Esophagus muscularis mucosa (tissue), 4 donors: ENCODE data around the gene ZCCHC10. TPM values are rescaled to one million over a fixed set of nuclear protein-coding genes. Genes with fewer than 3 reads are reported as not detected.
"Not testable (repeated sequence)": the region's sequence is repeated elsewhere in the genome, so short reads cannot be mapped to it uniquely, and the experiment has no call there.

Experiments
- DNase-seq: peaks from one replicate; pipeline ENCODE4 v3.0.0-alpha.2; 2017; ENCODE audit errors: extremely low spot score
- H3K27ac ChIP-seq, 4 donors: fragments of 200-600 bp; sonication (generic); replicated peaks in 1 of 4; 1 replicate in 3 of 4; 2 replicates in 1 of 4; pipeline ENCODE4 v1.5.1; 2016 to 2019; ENCODE audit warnings: mild to moderate bottlenecking in 1 of 4
- H3K27me3 ChIP-seq, 4 donors: fragments of 200-600 bp; sonication (generic); one replicate each; pipeline versions ENCODE4 v1.5.1 to v1.6.0; 2016 to 2019
- H3K36me3 ChIP-seq, 4 donors: fragments of 200-600 bp; sonication (generic); one replicate each; pipeline ENCODE4 v1.5.1; 2016 to 2019
- H3K4me1 ChIP-seq, 4 donors: fragments of 200-600 bp; sonication (generic); one replicate each; pipeline ENCODE4 v1.5.1; 2016 to 2019
- H3K4me3 ChIP-seq, 4 donors: fragments of 200-600 bp; sonication (generic); 1 replicate in 2 of 4; 2 replicates in 2 of 4; pipeline ENCODE4 v1.5.1; 2016 to 2019; ENCODE audit warnings: mild to moderate bottlenecking in 4 of 4, moderate library complexity in 1 of 4
- H3K9me3 ChIP-seq, 4 donors: fragments of 200-600 bp; sonication (generic); 1 replicate in 3 of 4; 2 replicates in 1 of 4; pipeline ENCODE4 v1.5.1; 2016 to 2019
- CTCF ChIP-seq, 3 experiments: fragments of 200-600 bp in 2 of 3; fragments of 450-650 bp in 1 of 3; sonication (generic) in 2 of 3; IDR thresholded peaks; one replicate each; pipeline ENCODE4 v1.5.1; 2017 to 2019; ENCODE audit warnings: antibody characterized with exemption in 3 of 3, mild to moderate bottlenecking in 2 of 3, moderate library complexity in 1 of 3
- EP300 ChIP-seq: sonication (generic); formaldehyde crosslinking; IDR thresholded peaks from one replicate; pipeline ENCODE4 v1.6.1; 2017; ENCODE audit warnings: antibody characterized with exemption
- POLR2A ChIP-seq: fragments of 450-650 bp; IDR thresholded peaks from one replicate; pipeline ENCODE4 v1.6.1; 2017; ENCODE audit warnings: antibody characterized with exemption, moderate library complexity, mild to moderate bottlenecking, low read depth
- POLR2AphosphoS5 ChIP-seq, 2 donors: sonication (generic); formaldehyde crosslinking; IDR thresholded peaks; one replicate each; pipeline ENCODE4 v1.6.1; 2017; ENCODE audit warnings: antibody characterized with exemption in 2 of 2
- WGBS: methylation state at CpG from one replicate; pipeline ENCODE4 v1.1.5; 2018; 5-methylcytosine and 5-hydroxymethylcytosine counted together
- intact Hi-C: fragments of 100-400 bp; cut with DNase I; formaldehyde crosslinking; loops from one replicate; pipeline ENCODE4 v1.15.1; 2023
- total RNA-seq, 4 donors: library from RNA; depleted of rRNA; stranded (reverse); fragments of >200 nt; gene quantifications; one replicate each; pipeline versions ENCODE4 v1.1.0 to v1.2.1, GENCODE V29; 2016

Gene ZCCHC10
- total RNA-seq, 4 donors from 2014 or later, result 8.6 to 40.8 (median 13.1) TPM

- Histone ChIP-seq H3K27me3 (no peaks in the 10 kb centered on the region), H3K4me1 (no peaks in the 10 kb centered on the region), H3K27ac (no peak overlapping the region), H3K36me3 (no peaks in the 10 kb centered on the region), H3K4me3 (no peak overlapping the region), H3K9me3 (peaks cover 0 to 13% (median 5%) of the 10 kb centered on the region in 4 donors)
- TF ChIP-seq CTCF (IDR thresholded peaks at IDR 0.05) (no peak), EP300 (no peak), POLR2AphosphoS5 (IDR thresholded peaks at IDR 0.05) (no peak), POLR2A (no peak)
- DNase-seq, result no peak
- WGBS, result 95% methylated on average over 3 of the region's 3 CpGs
- intact Hi-C loops, result no loop called here
These were observed 49.5 kb downstream of the ZCCHC10 start for GRCh38 chr5:132976852-132977251.

- intact Hi-C loops, H3K36me3 ChIP-seq, H3K4me1 ChIP-seq, H3K27ac ChIP-seq, H3K4me3 ChIP-seq, H3K27me3 ChIP-seq, DNase-seq: not testable (repeated sequence)
- WGBS, result 91% methylated on average over 7 of the region's 7 CpGs
- peaks cover 0 to 13% (median 4%) of the 10 kb centered on the region in 4 donors for H3K9me3 ChIP-seq
These were observed 53.9 kb downstream of the ZCCHC10 start for GRCh38 chr5:132972436-132972828.

GRCh38 chr5:132971483-132972435, 54.6 kb downstream of the ZCCHC10 start:
- Histone ChIP-seq H3K27me3 (no peaks in the 10 kb centered on the region), H3K4me3 (no peak overlapping the region), H3K4me1 (no peaks in the 10 kb centered on the region), H3K27ac (no peak overlapping the region), H3K36me3 (no peaks in the 10 kb centered on the region), H3K9me3 (peaks cover 0 to 6% (median under 1%) of the 10 kb centered on the region in 4 donors)
- WGBS, result 87% methylated on average over 16 of the region's 16 CpGs
- intact Hi-C loops, result no loop called here
- DNase-seq, result no peak
- no peak for TF ChIP-seq CTCF (IDR thresholded peaks at IDR 0.05)
- TF ChIP-seq EP300, result no peak
- TF ChIP-seq POLR2A, result no peak
- no peak for TF ChIP-seq POLR2AphosphoS5 (IDR thresholded peaks at IDR 0.05)

GRCh38 chr5:132965120-132965519, 61.2 kb downstream of the ZCCHC10 start:
- intact Hi-C loops, result loop anchor here (10.0 kb wide), 1 partner anchor 60 kb away; the partner anchor contains the start of gene ZCCHC10
- WGBS, result 98% methylated on average over 4 of the region's 4 CpGs

More at GRCh38 chr5:132965120-132965519, 61.2 kb downstream of the ZCCHC10 start:
- H3K36me3 ChIP-seq, result no peaks in the 10 kb centered on the region
- no peak for DNase-seq
- H3K27me3 ChIP-seq, result peaks cover 0 to 4% (median 0%) of the 10 kb centered on the region in 4 donors
- no peaks in the 10 kb centered on the region for H3K9me3 ChIP-seq
- no peak overlapping the region for H3K27ac ChIP-seq
- H3K4me1 ChIP-seq, result peaks cover 10 to 28% (median 26%) of the 10 kb centered on the region in 4 donors
- TF ChIP-seq POLR2A (no peak), EP300 (no peak), POLR2AphosphoS5 (IDR thresholded peaks at IDR 0.05) (no peak), CTCF (IDR thresholded peaks at IDR 0.05) (no peak)
- no peak overlapping the region for H3K4me3 ChIP-seq
